ENCODE measurements around the gene CFAP61.
"Not testable (repeated sequence)": the region's sequence is repeated elsewhere in the genome, so short reads cannot be mapped to it uniquely, and the experiment has no call there.

Gene CFAP61, protein sequence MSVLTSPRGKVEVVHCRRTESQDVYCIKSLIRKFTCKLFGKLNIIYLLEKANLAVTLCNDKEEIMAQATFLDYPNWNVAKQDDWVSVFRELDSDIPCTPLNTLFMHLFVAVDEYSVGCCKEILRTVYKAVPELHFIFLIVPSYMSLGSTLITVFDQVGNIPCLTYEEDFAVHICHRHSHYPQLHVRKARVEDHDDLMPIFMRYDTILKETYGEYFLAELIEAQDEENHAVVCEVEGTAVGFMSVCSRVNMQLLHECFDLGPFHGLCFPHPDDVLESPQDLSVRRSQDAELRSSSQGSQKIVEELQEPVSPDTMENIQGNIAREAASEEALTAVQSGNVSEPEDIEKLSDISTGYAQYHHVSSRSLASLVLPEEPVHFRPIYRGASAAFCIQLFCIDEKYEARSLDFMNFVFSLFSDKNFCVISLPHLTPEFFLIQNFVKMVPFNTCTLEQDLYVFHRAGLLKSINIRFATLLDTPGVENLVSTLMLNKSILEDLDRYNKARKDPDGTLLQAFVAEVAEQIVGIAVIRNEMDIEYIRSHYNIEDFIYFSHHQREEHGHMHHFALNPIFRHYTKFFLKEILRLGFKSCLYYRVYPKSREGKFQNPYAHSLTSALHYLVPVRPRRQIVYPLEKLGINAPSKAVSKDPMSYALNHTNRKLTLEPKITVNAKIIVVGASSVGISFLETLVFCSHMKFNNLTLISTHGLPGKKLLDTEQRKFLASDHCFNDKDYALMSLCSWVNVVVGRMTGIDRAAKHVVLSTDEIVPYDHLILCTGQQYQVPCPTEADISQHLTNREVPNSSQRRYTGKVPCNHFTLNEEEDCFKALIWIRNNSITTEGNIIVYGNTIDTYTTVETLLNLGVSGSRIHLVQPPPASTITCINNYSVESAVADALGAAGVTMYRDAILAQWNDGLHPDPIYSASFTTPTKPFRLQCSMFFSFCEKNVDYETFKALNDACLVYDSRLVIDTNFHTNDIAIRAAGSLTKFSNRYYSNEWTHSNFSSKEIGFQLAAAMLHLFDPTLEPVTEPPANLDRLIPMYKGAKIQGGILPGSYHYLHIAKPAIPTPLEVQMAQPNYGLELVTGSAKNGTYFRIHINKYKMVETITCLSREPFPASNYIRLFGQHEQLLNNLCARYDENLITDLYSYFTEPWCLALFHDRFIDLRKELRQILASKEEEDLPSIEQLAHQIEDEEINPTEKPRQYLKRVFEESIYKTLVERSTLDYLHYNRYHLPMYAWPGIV

DNA sequence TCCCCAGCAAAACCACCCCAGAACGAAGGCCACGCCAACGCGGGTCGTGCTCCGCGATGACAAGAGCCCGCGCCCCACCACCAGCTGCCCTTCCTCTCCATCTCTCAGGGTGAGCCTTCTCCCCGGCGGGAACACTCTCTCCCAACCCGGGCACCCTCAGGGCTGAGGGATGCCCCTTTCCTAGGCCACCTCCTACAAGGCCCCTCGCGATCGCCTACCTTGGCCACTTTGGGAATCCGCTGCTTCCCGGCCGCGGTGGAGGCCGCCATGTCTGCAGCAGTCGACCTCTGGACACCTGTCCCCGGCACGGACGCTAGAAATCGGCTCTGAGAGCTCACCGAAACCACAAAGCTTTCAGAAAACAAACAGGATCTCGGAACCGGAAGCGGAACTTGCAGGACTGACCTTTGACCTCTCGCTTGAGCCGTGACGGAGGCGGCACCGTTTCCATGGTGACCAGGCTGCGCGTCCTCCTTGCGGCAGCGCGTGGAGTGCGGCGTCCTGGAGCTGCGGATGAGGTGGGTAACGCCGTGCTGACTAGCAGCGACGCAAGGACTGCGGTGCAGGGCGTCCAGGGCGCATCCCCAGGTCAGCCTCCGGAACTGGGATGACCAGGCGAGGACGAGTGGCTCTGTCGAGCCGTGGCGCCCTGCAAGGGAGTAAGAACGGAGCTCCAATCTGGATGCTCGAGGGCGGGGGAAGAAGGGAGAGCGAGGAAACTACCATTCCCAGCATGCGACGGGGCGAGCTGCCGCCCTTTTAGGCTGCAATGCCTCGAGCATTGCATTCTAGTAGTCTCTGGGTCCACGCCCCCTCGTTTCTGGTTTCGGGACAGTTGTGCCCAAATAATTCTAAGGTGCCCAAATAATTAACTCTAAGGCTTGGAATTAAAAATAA is at the start of gene CFAP61, which contains the start of gene CRNKL1:
Gene CFAP61 (plus strand): TSS at position 459 of the 897 bp plus-strand sequence. CDS start 4,122 bp downstream, outside the sequence.
Gene CRNKL1 (minus strand): TSS at position 393 of the 897 bp plus-strand sequence. CDS start 124 bp downstream, at position 269.
- peak; percentile 69 for DNase-seq

DNA sequence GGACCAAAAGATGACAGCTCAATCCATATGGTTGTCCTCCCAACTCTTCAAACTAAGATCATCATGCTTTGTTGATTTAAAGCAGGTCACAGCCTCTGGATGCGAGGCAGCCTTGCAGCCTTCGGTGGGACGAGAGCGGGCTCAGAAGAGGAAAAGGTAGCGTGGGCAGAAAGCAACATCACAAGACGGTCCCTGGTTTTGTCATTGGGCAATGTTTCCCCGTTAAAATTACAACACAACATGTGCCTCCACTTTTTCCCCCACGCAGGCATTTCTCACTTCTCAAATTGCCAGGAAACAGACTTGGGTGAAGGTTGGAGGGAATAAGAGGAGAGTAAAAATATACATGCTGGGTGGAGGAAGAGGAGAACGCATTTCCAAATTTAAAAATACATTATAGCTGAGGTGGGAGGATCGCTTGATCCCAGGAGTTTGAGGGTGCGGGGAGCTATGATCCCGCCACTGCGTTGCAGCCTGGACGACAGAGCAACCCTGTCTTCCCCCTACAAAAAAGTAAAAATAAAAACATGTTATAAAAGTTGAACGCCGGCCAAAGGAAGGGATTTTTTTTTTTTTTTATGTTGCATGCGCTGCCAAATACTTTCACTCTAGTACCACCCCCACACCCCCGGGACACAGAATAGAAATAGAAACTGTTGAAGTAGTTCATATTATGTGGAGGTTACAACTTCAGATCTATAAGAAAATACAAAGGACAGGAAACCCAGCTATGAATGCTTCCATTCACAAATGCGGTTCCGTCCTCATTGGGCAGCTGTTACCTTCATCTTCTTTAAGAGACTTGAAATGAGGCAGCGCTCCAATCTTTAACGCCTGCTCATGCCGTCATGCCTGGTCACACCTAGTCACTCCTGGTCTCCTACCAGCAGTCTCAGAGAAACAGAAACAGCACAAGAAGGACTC is 49.0 kb upstream of the CFAP61 start:
- DNase-seq: no peak

DNA sequence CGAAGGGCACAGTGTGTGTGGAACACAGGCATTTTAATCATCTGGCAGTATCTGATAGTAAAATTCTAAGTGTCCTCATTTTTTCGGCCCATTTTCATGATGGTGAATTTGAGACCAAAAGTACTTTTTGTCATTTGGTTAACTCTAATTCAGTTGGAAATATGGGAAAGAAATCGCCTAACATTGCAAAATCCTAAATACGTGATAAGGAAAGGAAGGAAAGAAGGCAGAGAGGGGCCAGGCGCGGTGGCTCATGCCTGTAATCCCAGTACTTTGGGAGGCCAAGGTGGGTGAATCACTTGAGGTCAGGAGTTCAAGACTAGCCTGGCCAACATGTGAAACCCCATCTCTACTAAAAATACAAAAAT is 48.4 kb upstream of the CFAP61 start:
- not testable (repeated sequence) for DNase-seq

DNA sequence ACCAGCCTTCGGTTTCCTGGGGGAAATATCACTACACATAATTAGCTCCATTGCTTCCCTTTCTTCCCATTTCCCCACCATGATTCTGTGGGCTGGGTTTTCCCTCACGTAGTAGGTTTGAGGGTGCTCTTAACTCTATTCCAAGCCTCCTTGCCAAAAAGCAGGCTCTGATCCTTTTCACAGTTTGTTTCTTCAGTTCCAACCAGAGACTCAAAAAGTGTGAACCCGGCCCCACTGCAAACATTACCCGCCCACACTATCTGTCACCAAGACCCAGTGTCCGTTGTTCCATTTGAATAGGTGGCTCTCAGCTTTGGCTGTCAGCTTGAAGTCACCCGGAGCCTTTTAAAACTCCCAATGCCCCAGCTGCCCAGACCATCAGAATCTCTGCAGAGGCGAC is 47.0 kb upstream of the CFAP61 start:
- no peak for DNase-seq

DNA sequence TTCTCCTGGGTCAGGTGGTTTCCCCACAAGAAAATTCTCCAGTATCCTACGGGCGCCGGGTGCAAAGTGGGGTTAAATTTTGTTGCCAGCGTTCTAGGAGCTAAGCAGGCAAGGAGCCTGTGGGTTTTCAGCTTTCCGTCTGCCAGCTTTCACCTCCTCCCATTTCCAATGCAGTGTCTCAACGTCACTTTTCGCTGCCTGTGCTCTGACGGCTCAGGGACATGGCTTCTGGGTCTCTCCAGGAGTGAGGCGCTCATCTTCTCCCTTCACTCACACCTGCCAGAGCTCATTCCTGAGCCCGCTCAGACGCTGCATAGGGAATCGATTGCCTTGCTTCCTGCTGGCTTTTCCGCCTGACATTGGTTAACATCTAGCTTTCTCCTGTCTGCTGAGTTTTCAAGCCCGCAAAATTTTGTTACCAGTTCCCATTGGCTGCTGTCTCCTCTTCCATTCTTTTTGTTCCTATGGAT is 42.5 kb upstream of the CFAP61 start:
- no peak for DNase-seq

DNA sequence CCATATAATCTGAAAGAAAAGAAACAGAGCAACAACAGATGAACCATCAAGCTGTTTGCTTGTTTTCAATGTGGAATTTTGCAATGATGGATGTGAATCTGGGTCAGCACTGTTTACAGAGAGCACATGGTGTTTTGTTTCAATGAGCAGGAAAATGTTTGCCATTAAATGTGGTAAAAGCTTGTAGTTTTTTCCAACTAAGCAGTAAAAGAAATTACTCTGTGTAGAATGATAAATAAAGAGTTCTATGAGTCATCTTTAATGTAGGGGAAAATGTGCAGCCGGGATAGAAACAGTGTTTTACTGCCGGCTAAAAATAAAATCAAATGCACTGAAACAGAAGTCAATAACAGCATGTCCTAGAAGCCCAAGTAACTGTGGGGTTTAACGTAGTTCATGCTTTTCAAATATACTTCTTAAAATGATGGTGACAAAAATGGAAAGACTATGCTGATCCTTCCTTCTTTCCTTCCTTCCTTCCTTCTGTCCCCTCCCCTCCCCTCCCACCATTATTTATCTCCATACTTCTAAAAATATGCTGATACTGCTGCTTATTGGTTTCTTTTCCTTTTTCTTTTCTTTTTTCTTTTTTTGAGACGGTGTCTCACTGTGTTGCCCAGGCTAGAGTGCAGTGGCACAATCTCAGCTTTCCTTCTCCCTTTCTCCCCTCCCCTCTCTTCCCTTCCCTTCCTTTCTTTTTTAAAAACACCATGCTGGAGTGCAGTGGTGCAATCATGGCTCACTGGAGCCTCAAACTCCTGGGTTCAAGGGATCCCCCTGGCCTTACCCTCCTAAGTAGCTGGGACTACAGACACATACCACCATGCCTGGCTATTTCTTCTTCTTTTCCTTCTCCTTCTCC is 41.5 kb upstream of the CFAP61 start:
- peak; percentile 45 for DNase-seq

DNA sequence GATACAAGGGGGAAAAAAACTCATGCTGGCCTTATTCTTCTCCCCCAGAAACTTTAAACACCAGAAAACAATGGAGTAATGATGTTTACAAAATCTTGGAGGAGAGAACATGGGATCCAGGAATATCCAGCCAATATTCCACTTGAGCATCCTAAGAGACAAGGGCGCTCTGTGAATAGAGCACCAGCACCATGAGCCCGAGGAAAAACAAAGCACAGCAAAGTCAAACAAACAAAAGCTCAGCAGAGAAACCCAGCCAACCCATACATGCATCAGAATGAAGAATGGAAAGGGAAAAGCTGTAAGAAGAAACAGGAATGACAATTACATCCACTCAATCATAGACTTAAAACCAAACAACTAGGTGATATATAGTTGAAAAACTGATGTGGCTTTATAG is 39.8 kb upstream of the CFAP61 start:
- DNase-seq: no peak

DNA sequence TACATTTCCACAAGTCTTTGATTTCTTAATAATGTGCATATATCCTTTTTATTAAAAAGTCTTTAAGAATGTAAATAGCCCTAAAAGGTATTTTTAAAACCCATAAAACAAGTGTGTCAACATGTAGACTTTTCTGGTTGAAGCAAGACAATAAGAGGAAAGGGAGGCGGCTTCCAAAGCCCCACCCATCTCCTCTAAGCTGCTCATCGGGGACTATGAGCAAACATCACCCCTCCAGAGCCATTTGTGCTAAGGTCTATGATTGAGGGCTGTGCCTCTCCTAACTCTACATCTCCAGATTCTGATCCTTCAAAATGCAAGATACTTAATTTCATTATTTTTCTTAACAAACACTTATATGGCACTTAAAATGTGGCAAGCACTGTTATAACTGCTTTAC is 37.7 kb upstream of the CFAP61 start:
- no peak for DNase-seq

DNA sequence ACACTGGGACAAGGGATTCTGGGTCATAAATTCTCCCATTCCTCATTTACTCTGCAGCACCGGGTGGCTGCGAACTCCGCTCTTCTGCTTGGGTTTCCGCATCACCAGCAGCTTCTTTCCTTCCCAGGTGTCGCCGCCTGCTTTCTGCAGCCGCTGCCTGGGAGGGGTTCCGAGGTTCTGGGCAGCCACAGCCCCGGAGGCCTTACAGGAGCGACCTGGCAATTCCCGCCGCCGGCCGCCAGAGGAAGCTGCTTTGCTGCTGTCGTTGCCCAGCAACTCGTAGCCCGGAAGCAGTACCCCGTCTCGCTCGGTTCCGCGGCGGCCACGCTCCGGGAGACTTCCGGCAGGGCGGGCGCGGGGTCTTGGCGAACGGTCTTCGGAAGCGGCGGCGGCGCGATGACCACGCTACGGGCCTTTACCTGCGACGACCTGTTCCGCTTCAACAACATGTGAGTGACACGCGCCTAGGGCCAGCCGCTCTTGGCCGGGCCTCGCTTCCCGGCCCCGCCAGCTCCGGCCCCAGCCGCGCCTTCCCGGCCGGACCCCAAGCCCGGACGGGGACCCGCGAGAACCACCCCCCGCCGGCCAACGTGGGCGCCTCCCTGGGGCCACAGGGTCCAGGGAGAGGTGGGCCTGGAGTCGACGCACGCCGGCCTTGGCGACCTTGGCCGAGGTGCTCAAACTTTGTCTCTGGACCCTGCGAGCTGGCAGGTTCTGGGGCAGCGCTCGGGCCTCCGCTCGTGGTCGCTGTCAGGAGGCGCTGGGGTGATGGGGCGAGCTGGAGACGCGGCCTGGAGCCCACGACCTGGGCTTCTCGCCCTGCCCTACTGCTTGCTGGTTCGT is 35.1 kb upstream of the CFAP61 start, which contains the start of gene NAA20:
Gene NAA20 (plus strand): TSS at position 362 of the 843 bp plus-strand sequence. CDS start 35 bp downstream, at position 397.
- DNase-seq: peak; percentile 35

DNA sequence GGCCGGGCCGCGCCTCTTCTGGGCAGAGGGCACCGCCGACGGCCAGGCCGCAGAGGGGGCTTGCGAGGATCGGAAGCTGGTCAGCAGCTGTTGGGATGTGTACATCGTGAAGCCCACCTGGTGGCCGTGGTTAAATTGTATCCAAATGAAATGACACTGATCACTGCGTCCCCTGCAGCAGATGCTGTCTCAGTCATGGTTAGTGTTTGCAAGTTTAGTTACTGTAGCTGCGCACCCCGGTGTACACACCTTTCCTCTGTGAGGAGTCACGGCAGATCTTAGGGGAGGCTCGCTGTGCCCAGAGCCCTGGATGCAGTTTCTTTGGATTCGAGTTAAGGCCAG is 34.5 kb upstream of the CFAP61 start:
- no peak for DNase-seq

DNA sequence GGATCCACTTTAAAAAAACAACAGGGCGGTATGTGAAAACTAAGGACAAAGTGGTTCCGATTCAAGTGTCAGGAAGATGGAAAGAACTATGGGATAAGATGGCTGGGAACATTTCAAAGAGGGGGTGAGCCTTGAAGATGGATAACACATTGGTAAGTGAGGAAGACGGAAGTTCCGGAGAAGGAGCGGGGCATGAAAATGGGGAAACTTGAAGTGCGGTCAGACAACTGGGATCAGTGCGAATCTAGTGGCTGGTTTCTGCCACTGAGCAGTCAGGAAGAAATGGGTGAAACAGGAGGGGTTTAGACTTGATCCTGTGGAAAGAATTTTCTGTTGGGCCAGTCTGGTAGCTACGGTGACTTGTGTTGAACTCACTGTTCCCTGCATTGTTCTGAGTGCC is 34.0 kb upstream of the CFAP61 start:
- no peak for DNase-seq

DNA sequence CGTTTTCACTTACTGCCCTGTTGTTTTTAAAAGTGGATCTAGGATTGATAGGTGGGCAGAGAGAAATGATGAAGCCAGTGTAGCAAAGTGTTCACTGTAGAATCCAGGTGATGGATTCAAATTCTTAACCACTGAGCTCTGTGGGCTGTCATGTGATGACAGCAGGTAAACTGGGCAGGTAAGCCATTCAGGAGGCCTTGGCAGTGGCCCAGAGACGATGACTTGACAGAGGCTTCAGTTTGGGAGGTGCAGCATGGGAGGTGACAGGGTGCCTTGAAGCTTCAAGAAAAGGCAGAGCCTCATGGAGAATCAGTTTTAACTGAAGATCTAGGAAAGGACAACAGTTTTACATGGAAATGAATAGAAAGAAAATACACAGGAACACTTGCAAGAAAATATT is 33.2 kb upstream of the CFAP61 start:
- DNase-seq: no peak

DNA sequence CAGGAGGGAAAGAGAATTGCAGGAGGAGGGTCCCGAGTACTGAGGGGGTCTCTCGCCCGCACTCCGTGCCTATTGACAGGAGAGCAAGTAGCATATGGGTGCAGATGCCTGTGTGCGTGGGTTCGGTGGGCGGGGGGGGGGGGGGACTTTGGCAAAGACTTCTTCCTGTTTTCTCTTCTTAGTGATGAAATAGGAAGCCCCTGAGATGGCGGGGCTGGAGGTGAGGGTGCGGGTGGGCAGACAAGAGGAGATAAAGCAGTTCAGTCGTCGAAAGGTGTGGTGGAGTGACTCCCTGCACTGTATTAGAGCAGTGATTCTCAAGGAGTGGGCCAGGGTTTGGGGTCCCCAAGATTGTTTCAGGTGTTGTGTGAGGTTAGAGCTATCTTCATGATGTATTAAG is 31.4 kb upstream of the CFAP61 start:
- DNase-seq: no peak

DNA sequence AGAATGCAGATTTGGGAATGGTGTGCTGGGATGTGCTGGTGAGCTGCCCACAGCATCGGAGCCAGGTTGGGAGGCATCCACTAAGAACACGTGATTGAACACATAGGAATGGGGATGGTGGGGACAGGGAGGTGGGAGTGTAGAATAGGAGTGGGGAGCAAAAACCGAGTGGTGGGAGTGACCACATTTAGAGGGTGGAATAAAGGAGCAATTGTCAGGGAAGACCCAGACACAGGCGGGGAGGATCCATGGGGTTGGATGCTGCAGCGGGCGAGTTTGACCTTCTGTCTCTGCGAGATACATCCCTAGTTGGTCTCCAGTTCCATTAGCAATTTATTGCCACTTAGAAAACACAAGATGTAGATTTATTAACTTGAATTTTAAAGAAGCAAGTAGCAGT is 30.5 kb upstream of the CFAP61 start:
- DNase-seq: no peak

DNA sequence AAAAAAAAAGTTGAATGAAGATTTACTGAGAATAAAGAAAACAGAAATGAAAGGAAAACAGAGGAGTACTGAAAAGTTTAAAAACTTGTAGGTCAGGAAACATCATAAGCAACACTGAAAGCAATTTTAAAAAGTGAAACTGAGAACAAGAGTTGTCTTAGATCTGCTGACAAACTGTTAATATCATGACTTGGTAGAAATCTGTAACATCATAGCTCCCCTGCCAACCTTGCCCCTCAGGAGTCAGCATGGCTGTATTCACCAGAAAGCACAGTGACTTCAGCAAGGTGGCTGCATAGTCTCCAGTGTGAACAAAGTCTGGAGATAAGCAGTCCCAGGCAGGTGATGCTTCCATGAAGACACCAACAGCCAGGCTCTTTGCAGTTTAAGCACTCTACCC is 29.8 kb upstream of the CFAP61 start:
- DNase-seq: no peak

DNA sequence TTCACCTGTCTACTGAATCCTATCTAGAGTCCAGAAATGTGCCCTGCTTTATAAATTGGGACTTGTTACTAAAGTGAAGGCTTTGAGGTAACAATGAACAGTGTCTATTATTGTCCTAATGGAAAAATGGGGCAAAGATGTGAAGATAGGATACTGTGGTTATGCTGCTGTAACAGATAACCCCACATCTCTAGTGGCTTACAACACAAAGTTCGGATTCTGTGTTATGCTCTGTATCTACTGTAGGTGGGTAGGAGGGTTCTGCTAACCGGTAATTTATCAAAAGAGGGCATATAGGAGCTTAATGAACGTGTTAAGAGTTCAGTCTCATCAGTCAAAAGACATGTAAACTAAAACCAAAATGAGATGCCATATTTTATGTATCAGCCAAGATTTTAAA is 28.9 kb upstream of the CFAP61 start:
- no peak for DNase-seq

DNA sequence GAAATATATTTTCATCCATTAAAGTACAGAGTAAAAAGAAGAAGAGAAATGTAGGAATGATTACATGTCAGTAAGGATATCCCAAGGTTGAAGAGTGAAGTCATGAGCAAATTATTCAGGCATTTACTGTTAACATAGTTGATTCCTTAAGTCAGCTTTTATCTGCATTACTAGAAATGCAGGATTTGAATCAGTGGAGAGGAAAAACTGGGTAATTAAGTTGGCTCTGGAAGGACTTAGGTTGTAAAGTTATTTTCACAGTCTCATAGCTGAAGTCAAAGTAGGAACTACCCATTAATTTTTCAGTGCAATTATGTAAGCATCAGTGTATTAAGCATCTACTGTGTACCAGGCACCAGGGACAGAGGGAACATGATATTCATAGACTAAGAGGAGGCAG is 27.4 kb upstream of the CFAP61 start:
- no peak for DNase-seq

DNA sequence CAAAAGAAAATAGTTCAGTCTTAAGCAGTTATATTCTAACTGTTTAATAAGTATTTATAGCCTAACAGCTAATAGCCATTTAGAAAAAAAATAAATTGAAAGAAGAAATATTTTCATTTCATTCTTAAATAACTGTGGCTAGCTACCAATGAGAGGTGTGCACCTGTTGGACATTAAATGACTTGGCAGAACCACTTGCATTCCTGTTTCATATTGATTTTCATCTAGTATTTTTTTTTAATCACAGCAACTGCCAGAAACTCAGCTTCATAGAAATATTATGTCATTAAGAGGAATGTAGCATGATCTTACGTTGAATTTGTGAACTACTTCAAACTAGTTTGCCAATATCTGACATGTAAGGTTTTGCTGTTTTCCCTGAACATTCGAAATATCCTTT is 25.0 kb upstream of the CFAP61 start:
- no peak for DNase-seq

DNA sequence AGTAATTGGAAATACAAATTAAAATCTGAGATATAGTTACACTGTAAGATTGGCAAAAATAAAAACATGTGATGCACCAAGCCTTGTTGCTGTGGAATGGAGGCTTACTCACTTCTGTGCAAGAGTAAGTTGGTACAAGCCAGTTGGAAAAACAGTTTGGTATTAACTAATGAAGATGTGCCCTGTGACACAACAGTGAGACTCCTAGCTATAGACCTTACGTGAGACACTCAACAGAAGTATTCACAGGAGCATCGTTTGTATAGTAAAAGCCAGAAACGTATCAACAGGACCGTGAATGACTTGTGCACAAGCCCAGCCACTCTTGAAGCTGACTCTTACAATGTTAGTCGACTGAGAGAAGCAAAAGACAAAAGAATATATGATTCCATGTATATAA is 20.5 kb upstream of the CFAP61 start:
- DNase-seq: no peak
